ENCODE data around the gene ADAMTSL1.

DNA sequence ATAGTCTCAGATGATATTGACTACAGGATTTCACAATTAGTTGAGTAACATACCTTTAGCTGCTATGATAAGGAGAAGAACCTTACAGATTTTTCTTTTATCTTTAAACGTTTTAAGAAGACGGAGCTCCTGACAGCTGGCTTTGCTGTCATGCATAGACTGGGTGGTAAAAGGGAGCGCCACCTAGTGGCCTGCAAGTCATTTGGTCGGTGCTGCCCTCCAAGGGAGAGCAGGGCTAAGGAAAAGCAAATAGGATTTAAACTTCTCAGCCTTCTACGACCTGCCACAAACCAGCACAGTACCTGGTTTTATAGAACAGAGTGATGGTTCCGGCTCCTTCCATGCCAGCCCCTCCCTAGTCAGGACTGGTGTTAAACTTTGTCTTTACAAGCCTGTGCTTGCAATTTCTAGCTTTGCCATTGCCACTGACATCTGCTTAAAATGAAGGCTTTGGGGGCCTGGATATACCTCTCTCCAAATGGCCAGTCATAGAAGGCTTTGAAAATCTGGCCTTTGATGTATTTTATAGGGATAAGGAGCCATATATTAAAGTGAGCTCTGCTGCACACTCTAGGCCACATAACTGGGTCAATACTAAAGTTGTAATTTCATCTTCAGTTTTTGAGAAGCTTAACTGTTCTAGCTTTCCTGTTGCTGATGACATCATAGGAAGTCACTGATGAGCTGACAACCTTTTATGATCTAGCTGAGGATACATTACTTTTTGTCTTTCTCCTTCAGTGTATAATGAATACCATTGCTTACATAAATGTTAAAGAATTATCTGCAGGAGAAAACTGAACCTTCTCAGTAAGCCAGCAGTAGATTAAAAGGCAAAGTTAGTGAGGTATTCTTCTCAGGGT lies 31.1 kb upstream of the ADAMTSL1 start:
- TF ChIP-seq POLR2A (IDR thresholded peaks at IDR 0.05; ENCODE audit: low read depth, low read length) (no peak), EZH2 (IDR thresholded peaks at IDR 0.05; ENCODE audit: borderline replicate concordance, low read depth, low read length, severe bottlenecking) (no peak), POLR2AphosphoS5 (IDR thresholded peaks at IDR 0.05; ENCODE audit: insufficient read depth, low read depth, low read length) (no peak), MYC (IDR thresholded peaks at IDR 0.05; ENCODE audit: low read depth, low read length) (no peak)
- TF ChIP-seq, protein P1, sequence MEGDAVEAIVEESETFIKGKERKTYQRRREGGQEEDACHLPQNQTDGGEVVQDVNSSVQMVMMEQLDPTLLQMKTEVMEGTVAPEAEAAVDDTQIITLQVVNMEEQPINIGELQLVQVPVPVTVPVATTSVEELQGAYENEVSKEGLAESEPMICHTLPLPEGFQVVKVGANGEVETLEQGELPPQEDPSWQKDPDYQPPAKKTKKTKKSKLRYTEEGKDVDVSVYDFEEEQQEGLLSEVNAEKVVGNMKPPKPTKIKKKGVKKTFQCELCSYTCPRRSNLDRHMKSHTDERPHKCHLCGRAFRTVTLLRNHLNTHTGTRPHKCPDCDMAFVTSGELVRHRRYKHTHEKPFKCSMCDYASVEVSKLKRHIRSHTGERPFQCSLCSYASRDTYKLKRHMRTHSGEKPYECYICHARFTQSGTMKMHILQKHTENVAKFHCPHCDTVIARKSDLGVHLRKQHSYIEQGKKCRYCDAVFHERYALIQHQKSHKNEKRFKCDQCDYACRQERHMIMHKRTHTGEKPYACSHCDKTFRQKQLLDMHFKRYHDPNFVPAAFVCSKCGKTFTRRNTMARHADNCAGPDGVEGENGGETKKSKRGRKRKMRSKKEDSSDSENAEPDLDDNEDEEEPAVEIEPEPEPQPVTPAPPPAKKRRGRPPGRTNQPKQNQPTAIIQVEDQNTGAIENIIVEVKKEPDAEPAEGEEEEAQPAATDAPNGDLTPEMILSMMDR (IDR thresholded peaks at IDR 0.05; ENCODE audit: extremely low read depth in 1 of 2, insufficient read depth in 1 of 2, low read depth in 1 of 2, low read length in 2 of 2): peak; percentile 87 to 97
- TF ChIP-seq, protein P2, sequence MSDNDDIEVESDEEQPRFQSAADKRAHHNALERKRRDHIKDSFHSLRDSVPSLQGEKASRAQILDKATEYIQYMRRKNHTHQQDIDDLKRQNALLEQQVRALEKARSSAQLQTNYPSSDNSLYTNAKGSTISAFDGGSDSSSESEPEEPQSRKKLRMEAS (IDR thresholded peaks at IDR 0.05; ENCODE audit: insufficient read depth, insufficient read length): no peak
